ENCODE results near the gene PRDM8.
"Not testable (repeated sequence)": the region's sequence is repeated elsewhere in the genome, so short reads cannot be mapped to it uniquely, and the experiment has no call there.

Gene PRDM8

GRCh38 chr4:80226094-80226493 lies 28.8 kb downstream of the PRDM8 start:
- no peak for DNase-seq (ENCODE audit: low read depth, low spot score)

- DNase-seq (ENCODE audit: low read depth, low spot score), result no peak
Measured at GRCh38 chr4:80228460-80228859, 31.2 kb downstream of the PRDM8 start.

GRCh38 chr4:80229128-80229527 lies 31.8 kb downstream of the PRDM8 start:
- no peak for DNase-seq (ENCODE audit: low read depth, low spot score)

- DNase-seq (ENCODE audit: low read depth, low spot score), result no peak
Measured at GRCh38 chr4:80229590-80229989, 32.3 kb downstream of the PRDM8 start.

- DNase-seq (ENCODE audit: low read depth, low spot score), result no peak
Measured at GRCh38 chr4:80231180-80231579, 33.9 kb downstream of the PRDM8 start.

- DNase-seq (ENCODE audit: low read depth, low spot score), result no peak
Measured at GRCh38 chr4:80232707-80233370, 35.5 kb downstream of the PRDM8 start.

- DNase-seq (ENCODE audit: low read depth, low spot score), result no peak
Measured at GRCh38 chr4:80233390-80233789, 36.1 kb downstream of the PRDM8 start.

- DNase-seq (ENCODE audit: low read depth, low spot score), result no peak
Measured at GRCh38 chr4:80235451-80235850, 38.1 kb downstream of the PRDM8 start.

- DNase-seq (ENCODE audit: low read depth, low spot score), result no peak
Measured at GRCh38 chr4:80237992-80238391, 40.7 kb downstream of the PRDM8 start.

- DNase-seq (ENCODE audit: low read depth, low spot score), result no peak
Measured at GRCh38 chr4:80239480-80240150, 42.3 kb downstream of the PRDM8 start.

GRCh38 chr4:80240976-80241375 lies 43.7 kb downstream of the PRDM8 start:
- no peak for DNase-seq (ENCODE audit: low read depth, low spot score)

- no peak for DNase-seq (ENCODE audit: low read depth, low spot score)
Measured at GRCh38 chr4:80243274-80244018, 46.1 kb downstream of the PRDM8 start.

GRCh38 chr4:80247484-80247883 lies 50.2 kb downstream of the PRDM8 start:
- not testable (repeated sequence) for DNase-seq (ENCODE audit: low read depth, low spot score)

GRCh38 chr4:80249144-80249543 lies 51.8 kb downstream of the PRDM8 start:
- DNase-seq (ENCODE audit: low read depth, low spot score), result no peak

GRCh38 chr4:80252427-80252826 lies 55.1 kb downstream of the PRDM8 start:
- DNase-seq (ENCODE audit: low read depth, low spot score), result no peak

- no peak for DNase-seq (ENCODE audit: low read depth, low spot score)
Measured at GRCh38 chr4:80252953-80253352, 55.6 kb downstream of the PRDM8 start.

- no peak for DNase-seq (ENCODE audit: low read depth, low spot score)
Measured at GRCh38 chr4:80253510-80253909, 56.2 kb downstream of the PRDM8 start.
